Activated CD4-positive, CD25-positive, alpha-beta regulatory T cell treated with anti-CD3 and anti-CD28 coated beads, Interleukin-2, amount 50 U/mL, for 16 hours (primary cell): ENCODE results near the gene NOS2.

Experiments
- DNase-seq: peaks from one replicate; pipeline ENCODE4 v3.0.0-alpha.2; 2020; ENCODE audit warnings: low read depth, low spot score

NOS2 gene

GRCh38 chr17:27819145-27819544, 18.8 kb upstream of the NOS2 start:
- no peak for DNase-seq

- no peak for DNase-seq
These were observed 18.2 kb upstream of the NOS2 start for GRCh38 chr17:27818401-27819105.

- no peak for DNase-seq
These were observed 17.4 kb upstream of the NOS2 start for GRCh38 chr17:27817731-27818130.

- DNase-seq, result no peak
These were observed 16.6 kb upstream of the NOS2 start for GRCh38 chr17:27816946-27817345.

- DNase-seq, result no peak
These were observed 11.6 kb upstream of the NOS2 start for GRCh38 chr17:27811961-27812360.

- no peak for DNase-seq
These were observed 10.7 kb upstream of the NOS2 start for GRCh38 chr17:27810902-27811557.

- DNase-seq, result no peak
These were observed 10.0 kb upstream of the NOS2 start for GRCh38 chr17:27810211-27810901.

GRCh38 chr17:27809555-27809954, 9.2 kb upstream of the NOS2 start:
- DNase-seq, result no peak

- no peak for DNase-seq
These were observed 8.3 kb upstream of the NOS2 start for GRCh38 chr17:27808628-27809027.

- DNase-seq, result peak; percentile 46
These were observed 7.5 kb upstream of the NOS2 start for GRCh38 chr17:27807567-27808470.

- DNase-seq, result peak; percentile 69
These were observed 5.3 kb upstream of the NOS2 start for GRCh38 chr17:27805520-27806146.

- DNase-seq, result no peak
These were observed 3.8 kb upstream of the NOS2 start for GRCh38 chr17:27804113-27804512.

- no peak for DNase-seq
These were observed 2.8 kb upstream of the NOS2 start for GRCh38 chr17:27802962-27803680.

- DNase-seq, result no peak
These were observed 1.7 kb upstream of the NOS2 start for GRCh38 chr17:27802033-27802432.

- DNase-seq, result no peak
These were observed 2.0 kb downstream of the NOS2 start for GRCh38 chr17:27798376-27798775.

GRCh38 chr17:27797390-27798091, 2.8 kb downstream of the NOS2 start:
- no peak for DNase-seq

GRCh38 chr17:27793906-27794569, 6.3 kb downstream of the NOS2 start:
- DNase-seq, result no peak

- no peak for DNase-seq
These were observed 7.0 kb downstream of the NOS2 start for GRCh38 chr17:27793168-27793905.

GRCh38 chr17:27792095-27792494, 8.2 kb downstream of the NOS2 start:
- no peak for DNase-seq
